B cell (primary cell): ENCODE results near the gene STK11.

Experiments
- EZH2 ChIP-seq: IDR thresholded peaks from 2 replicates; pipeline ENCODE4 v1.6.1; 2012; ENCODE audit warnings: borderline replicate concordance, low read depth, mild to moderate bottlenecking, moderate library complexity, low read length; ENCODE audit not compliant: insufficient read depth, poor library complexity, severe bottlenecking
- TF ChIP-seq, protein P1 (sequence below): fragments of 200-600 bp; IDR thresholded peaks from one replicate; pipeline ENCODE4 v1.8.0; 2022; ENCODE audit warnings: antibody characterized with exemption, mild to moderate bottlenecking

DNA sequence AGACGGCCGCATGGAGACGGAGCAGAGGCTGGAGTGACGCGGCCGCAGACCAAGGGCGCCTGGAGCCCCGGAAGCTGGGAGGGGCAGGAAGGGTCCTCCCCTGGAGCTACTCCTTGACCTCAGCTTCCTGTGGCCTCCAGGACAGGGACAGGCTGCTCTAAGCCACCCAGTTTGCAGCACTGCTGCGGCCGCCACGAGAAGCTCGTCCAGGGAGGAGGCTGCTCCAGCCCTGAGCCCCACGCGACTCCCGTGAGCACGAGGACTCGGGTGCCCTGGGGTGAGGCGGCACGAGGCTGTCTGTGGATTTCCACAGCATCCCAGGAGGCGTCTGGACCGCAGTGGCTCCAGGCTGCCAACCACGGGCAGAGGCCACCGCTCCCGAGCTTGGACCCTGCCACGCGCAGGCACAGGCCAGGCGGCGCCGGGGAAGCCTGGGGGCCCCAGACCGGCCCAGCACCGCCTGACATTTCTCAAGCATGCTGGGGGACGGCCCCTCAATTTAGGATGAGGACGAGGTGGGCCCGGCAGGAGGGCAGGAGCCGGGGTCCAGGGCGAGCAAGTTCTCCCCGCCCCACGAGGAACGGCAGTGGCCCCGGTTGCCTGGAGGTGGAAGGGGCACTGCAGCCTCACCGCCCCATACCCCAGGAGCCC, 42.2 kb upstream of the STK11 start:
- TF ChIP-seq, protein P1, sequence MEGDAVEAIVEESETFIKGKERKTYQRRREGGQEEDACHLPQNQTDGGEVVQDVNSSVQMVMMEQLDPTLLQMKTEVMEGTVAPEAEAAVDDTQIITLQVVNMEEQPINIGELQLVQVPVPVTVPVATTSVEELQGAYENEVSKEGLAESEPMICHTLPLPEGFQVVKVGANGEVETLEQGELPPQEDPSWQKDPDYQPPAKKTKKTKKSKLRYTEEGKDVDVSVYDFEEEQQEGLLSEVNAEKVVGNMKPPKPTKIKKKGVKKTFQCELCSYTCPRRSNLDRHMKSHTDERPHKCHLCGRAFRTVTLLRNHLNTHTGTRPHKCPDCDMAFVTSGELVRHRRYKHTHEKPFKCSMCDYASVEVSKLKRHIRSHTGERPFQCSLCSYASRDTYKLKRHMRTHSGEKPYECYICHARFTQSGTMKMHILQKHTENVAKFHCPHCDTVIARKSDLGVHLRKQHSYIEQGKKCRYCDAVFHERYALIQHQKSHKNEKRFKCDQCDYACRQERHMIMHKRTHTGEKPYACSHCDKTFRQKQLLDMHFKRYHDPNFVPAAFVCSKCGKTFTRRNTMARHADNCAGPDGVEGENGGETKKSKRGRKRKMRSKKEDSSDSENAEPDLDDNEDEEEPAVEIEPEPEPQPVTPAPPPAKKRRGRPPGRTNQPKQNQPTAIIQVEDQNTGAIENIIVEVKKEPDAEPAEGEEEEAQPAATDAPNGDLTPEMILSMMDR, result no peak
- TF ChIP-seq EZH2, result no peak
